Dendritic cell treated with granulocyte-macrophage colony-stimulating factor and Interleukin-4, amounts not matched to agents 40 ng/mL and 50 ng/mL, for 4 days (primary cell): ENCODE measurements around the gene GNAS.
"Not testable (repeated sequence)": the region's sequence is repeated elsewhere in the genome, so short reads cannot be mapped to it uniquely, and the experiment has no call there.

Experiments
- H3K27ac Mint-ChIP-seq: one replicate; pipeline ENCODE4 v1.8.0; 2022; ENCODE audit warnings: mild to moderate bottlenecking, mixed read lengths
- H3K27me3 Mint-ChIP-seq: one replicate; pipeline ENCODE4 v1.8.0; 2022; ENCODE audit warnings: mild to moderate bottlenecking, mixed read lengths
- H3K36me3 Mint-ChIP-seq: one replicate; pipeline ENCODE4 v1.8.0; 2022; ENCODE audit warnings: low read depth, mixed read lengths
- H3K4me1 Mint-ChIP-seq: one replicate; pipeline ENCODE4 v1.8.0; 2022; ENCODE audit warnings: low read depth, mixed read lengths
- H3K4me3 Mint-ChIP-seq: one replicate; pipeline ENCODE4 v1.8.0; 2022; ENCODE audit warnings: mild to moderate bottlenecking, moderate library complexity, mixed read lengths
- H3K9me3 Mint-ChIP-seq: one replicate; pipeline ENCODE4 v1.8.0; 2022; ENCODE audit warnings: mixed read lengths
- intact Hi-C: fragments of 100-400 bp; cut with micrococcal nuclease; formaldehyde crosslinking; loops from one replicate; pipeline ENCODE4 v1.15.0; 2022

GNAS gene

GRCh38 chr20:58941471-58941870 lies 89.0 kb downstream of the GNAS start:
- Mint-ChIP-seq H3K36me3 (no peaks in the 10 kb centered on the region), H3K9me3 (peaks cover 3% of the 10 kb centered on the region), H3K27ac (no peak overlapping the region), H3K4me3 (no peak overlapping the region), H3K27me3 (no peaks in the 10 kb centered on the region), H3K4me1 (peaks cover 9% of the 10 kb centered on the region)
- intact Hi-C loops, result no loop called here

GRCh38 chr20:58942549-58942948 lies 90.0 kb downstream of the GNAS start:
- Mint-ChIP-seq H3K4me1 (peaks cover 9% of the 10 kb centered on the region), H3K36me3 (no peaks in the 10 kb centered on the region), H3K4me3 (no peak overlapping the region), H3K27me3 (no peaks in the 10 kb centered on the region), H3K27ac (no peak overlapping the region), H3K9me3 (no peaks in the 10 kb centered on the region)
- intact Hi-C loops, result no loop called here

GRCh38 chr20:58944610-58945009 lies 92.1 kb downstream of the GNAS start:
- H3K4me3 Mint-ChIP-seq, result no peak overlapping the region
- H3K9me3 Mint-ChIP-seq, result no peaks in the 10 kb centered on the region
- no peaks in the 10 kb centered on the region for H3K4me1 Mint-ChIP-seq
- no peaks in the 10 kb centered on the region for H3K36me3 Mint-ChIP-seq
- H3K27me3 Mint-ChIP-seq, result no peaks in the 10 kb centered on the region
- intact Hi-C loops, result no loop called here
- H3K27ac Mint-ChIP-seq, result no peak overlapping the region

- Mint-ChIP-seq H3K27ac (no peak overlapping the region), H3K4me3 (no peak overlapping the region), H3K9me3 (no peaks in the 10 kb centered on the region), H3K4me1 (no peaks in the 10 kb centered on the region), H3K27me3 (no peaks in the 10 kb centered on the region), H3K36me3 (no peaks in the 10 kb centered on the region)
- intact Hi-C loops, result no loop called here
These were observed 93.6 kb downstream of the GNAS start for GRCh38 chr20:58945965-58946631.

- H3K36me3 Mint-ChIP-seq, H3K4me1 Mint-ChIP-seq, H3K27ac Mint-ChIP-seq, intact Hi-C loops, H3K9me3 Mint-ChIP-seq, H3K4me3 Mint-ChIP-seq, H3K27me3 Mint-ChIP-seq: not testable (repeated sequence)
These were observed 95.4 kb downstream of the GNAS start for GRCh38 chr20:58947797-58948388.

- Mint-ChIP-seq H3K27ac (no peak overlapping the region), H3K9me3 (no peaks in the 10 kb centered on the region), H3K36me3 (no peaks in the 10 kb centered on the region), H3K4me1 (no peaks in the 10 kb centered on the region), H3K4me3 (no peak overlapping the region), H3K27me3 (no peaks in the 10 kb centered on the region)
- intact Hi-C loops, result no loop called here
These were observed 98.1 kb downstream of the GNAS start for GRCh38 chr20:58950603-58951002.

GRCh38 chr20:58953050-58953449 lies 100.5 kb downstream of the GNAS start:
- H3K36me3 Mint-ChIP-seq, result no peaks in the 10 kb centered on the region
- intact Hi-C loops, result no loop called here
- H3K27me3 Mint-ChIP-seq, result no peaks in the 10 kb centered on the region
- no peak overlapping the region for H3K4me3 Mint-ChIP-seq
- H3K4me1 Mint-ChIP-seq, result no peaks in the 10 kb centered on the region
- no peaks in the 10 kb centered on the region for H3K9me3 Mint-ChIP-seq
- no peak overlapping the region for H3K27ac Mint-ChIP-seq

- Mint-ChIP-seq H3K4me1 (peaks cover under 1% of the 10 kb centered on the region), H3K27ac (no peak overlapping the region), H3K4me3 (no peak overlapping the region), H3K36me3 (no peaks in the 10 kb centered on the region), H3K27me3 (peaks cover under 1% of the 10 kb centered on the region), H3K9me3 (no peaks in the 10 kb centered on the region)
- intact Hi-C loops, result no loop called here
These were observed 103.6 kb downstream of the GNAS start for GRCh38 chr20:58956078-58956477.

- H3K4me3 Mint-ChIP-seq, result no peak overlapping the region
- H3K27me3 Mint-ChIP-seq, result peaks cover 7% of the 10 kb centered on the region
- no peaks in the 10 kb centered on the region for H3K36me3 Mint-ChIP-seq
- no peak overlapping the region for H3K27ac Mint-ChIP-seq
- H3K4me1 Mint-ChIP-seq, result peaks cover 4% of the 10 kb centered on the region
- intact Hi-C loops, result no loop called here
- no peaks in the 10 kb centered on the region for H3K9me3 Mint-ChIP-seq
These were observed 107.1 kb downstream of the GNAS start for GRCh38 chr20:58959652-58960051.
